K562 (cell line): Measurements from ENCODE around the gene UQCRHL. TPM values are rescaled to one million over a fixed set of nuclear protein-coding genes. Genes with fewer than 3 reads are reported as not detected.

Experiments
- CC2D1A ChIP-seq: fragments of 450-650 bp; IDR thresholded peaks from 2 replicates; pipeline ENCODE4 v1.6.1; 2017; ENCODE audit warnings: mild to moderate bottlenecking
- CTBP1 ChIP-seq: fragments of 450-650 bp; IDR thresholded peaks from 2 replicates; pipeline ENCODE4 v1.6.1; 2016; ENCODE audit warnings: borderline replicate concordance
- ILF3 ChIP-seq: fragments of 450-650 bp; IDR thresholded peaks from 2 replicates; pipeline ENCODE4 v1.6.1; 2018; ENCODE audit warnings: antibody characterized with exemption, mild to moderate bottlenecking, moderate library complexity, borderline replicate concordance
- KLF16 ChIP-seq: IDR thresholded peaks from 2 replicates; pipeline ENCODE4 v1.6.1; 2016; ENCODE audit warnings: antibody characterized with exemption
- MECOM ChIP-seq: fragments of 250-450 bp; sonication (Bioruptor Pico); IDR thresholded peaks from 2 replicates; pipeline ENCODE4 v1.8.0; 2022; ENCODE audit warnings: inconsistent platforms
- NEUROD1 ChIP-seq: fragments of 150-350 bp; IDR thresholded peaks from 2 replicates; pipeline ENCODE4 v1.6.1; 2014; ENCODE audit warnings: borderline replicate concordance, low read length, low read depth; ENCODE audit not compliant: partially characterized antibody
- PRMT5 ChIP-seq: sonication (generic); formaldehyde crosslinking; IDR thresholded peaks from 2 replicates; pipeline ENCODE4 v1.5.0; 2020; ENCODE audit warnings: missing genetic modification reagents
- PYGO2 ChIP-seq: fragments of 450-650 bp; IDR thresholded peaks from 2 replicates; pipeline ENCODE4 v1.6.1; 2016; ENCODE audit warnings: mild to moderate bottlenecking, missing genetic modification characterization, moderate library complexity, missing compliant biosample characterization
- RBFOX2 ChIP-seq: fragments of 200-400 bp; formaldehyde crosslinking; IDR thresholded peaks from 2 replicates; pipeline ENCODE4 v1.6.1; 2017; ENCODE audit warnings: low read depth, mild to moderate bottlenecking, low read length, moderate library complexity
- STAT5B ChIP-seq: fragments of 250-450 bp; sonication (Bioruptor Pico); IDR thresholded peaks from 2 replicates; pipeline ENCODE4 v1.8.0; 2021; ENCODE audit warnings: mild to moderate bottlenecking, inconsistent platforms
- TCFL5 ChIP-seq: fragments of 250-450 bp; sonication (Bioruptor Pico); conservative IDR thresholded peaks from 2 replicates; pipeline ENCODE4 v1.6.1; 2021; ENCODE audit warnings: mild to moderate bottlenecking, moderate library complexity, matching md5 sums
- TEAD2 ChIP-seq: fragments of 450-650 bp; IDR thresholded peaks from 2 replicates; pipeline ENCODE4 v1.6.1; 2016; ENCODE audit warnings: missing genetic modification characterization, control low read depth, missing compliant biosample characterization
- THAP12 ChIP-seq: fragments of 250-450 bp; sonication (Bioruptor Pico); IDR thresholded peaks from 2 replicates; pipeline ENCODE4 v1.9.0; 2021; ENCODE audit warnings: mild to moderate bottlenecking, inconsistent platforms
- WHSC1 ChIP-seq: IDR thresholded peaks from one replicate; pipeline ENCODE4 v1.6.1; 2012; ENCODE audit warnings: low read length, control low read depth, inconsistent platforms
- ZNF395 ChIP-seq: fragments of 200-800 bp; sonication (Bioruptor generic); IDR thresholded peaks from 2 replicates; pipeline ENCODE4 v1.6.1; 2017; ENCODE audit warnings: missing genetic modification characterization, missing compliant biosample characterization
- ZNF512 ChIP-seq: IDR thresholded peaks from 2 replicates; pipeline ENCODE4 v1.6.1; 2016; ENCODE audit warnings: missing genetic modification characterization, missing compliant biosample characterization
- ZNF586 ChIP-seq: fragments of 450-650 bp; formaldehyde crosslinking; conservative IDR thresholded peaks from 2 replicates; pipeline ENCODE4 v1.4.0; 2020; ENCODE audit warnings: mild to moderate bottlenecking, moderate library complexity
- polyA plus RNA-seq, 8 experiments: library from polyadenylated mRNA; depleted of rRNA in 4 of 8; stranded (reverse) in 5 of 8; unstranded in 3 of 8; fragments of >200 nt; fragmentation: Nextera tagmentation in 2 of 8; fragmentation: Illumina TruSeq in 1 of 8; extraction: Ambion mirVana in 2 of 8; extraction: Trizol in 1 of 8; gene quantifications; 2 replicates each; pipeline versions ENCODE4 v1.2.1 to v1.2.3, GENCODE V29; 2011 to 2014; ENCODE audit warnings: inconsistent platforms in 1 of 8, missing spikeins in 1 of 8
- total RNA-seq, 7 experiments: library from RNA; depleted of rRNA in 6 of 7; stranded (reverse); fragments of >200 nt in 6 of 7; fragmentation: Illumina TruSeq in 2 of 7; extraction: Trizol in 2 of 7; gene quantifications; 2 replicates each; pipeline versions ENCODE4 v1.2.1 to v1.2.3, GENCODE V29; 2011 to 2021; ENCODE audit warnings: low replicate concordance in 1 of 7
- TF ChIP-seq, protein P1 (sequence below): sonication (generic); formaldehyde crosslinking; IDR thresholded peaks from 2 replicates; pipeline ENCODE4 v1.5.0; 2020; ENCODE audit warnings: missing genetic modification reagents
- TF ChIP-seq, protein P2 (sequence below), 2 experiments: fragments of 450-650 bp in 1 of 2; sonication (generic) in 1 of 2; formaldehyde crosslinking; conservative IDR thresholded peaks; 2 replicates each; pipeline versions ENCODE4 v1.4.0 to v1.8.1; 2020 to 2022; ENCODE audit warnings: mild to moderate bottlenecking in 1 of 2, missing genetic modification reagents in 1 of 2

UQCRHL gene
- total and polyA plus RNA-seq, 9 of the 15 experiments (the other 6 are each of a cell fraction or from before 2014, with no cell fraction given): 5.1 to 41.3 (median 21.8) TPM

DNA sequence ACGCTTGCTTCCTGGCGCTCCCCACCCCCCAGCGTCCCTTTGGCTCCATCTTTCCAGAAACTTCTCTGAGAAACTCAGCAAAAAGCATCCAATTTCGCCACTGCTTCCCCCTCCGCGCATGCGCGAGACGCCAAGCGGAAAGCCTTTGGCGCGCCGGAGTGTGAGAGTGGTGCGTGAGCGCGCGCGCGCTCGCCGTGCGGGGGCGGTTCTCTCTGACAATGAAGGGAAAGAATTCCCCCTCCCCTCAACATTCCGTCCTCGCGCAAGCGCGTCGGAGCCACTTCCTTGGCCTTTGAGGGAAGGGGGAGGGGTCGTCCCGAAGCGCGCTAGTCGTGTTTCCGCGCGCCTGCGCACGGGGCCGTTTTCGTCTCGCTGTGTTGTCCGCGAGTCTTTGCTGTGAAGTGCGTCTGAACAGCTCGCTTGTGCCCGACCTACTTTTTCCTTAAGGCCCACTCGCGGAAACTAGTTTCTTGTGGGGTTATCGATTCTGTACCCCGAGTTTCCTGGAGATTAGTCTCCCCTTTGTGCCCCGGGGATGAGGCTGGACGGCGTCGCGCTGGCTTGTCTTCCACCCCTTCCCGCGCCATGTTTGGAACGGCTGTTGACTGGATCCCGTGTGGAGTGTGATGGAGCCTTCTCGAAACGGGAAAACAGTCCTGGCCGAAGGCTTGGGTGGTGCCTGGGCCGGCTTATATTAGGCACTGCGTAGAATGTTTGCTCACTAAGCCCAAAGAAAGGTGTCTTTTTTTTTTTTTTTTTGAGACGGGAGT is 28.5 kb upstream of the UQCRHL start (continued):
- no peak for TF ChIP-seq NEUROD1
- TF ChIP-seq CC2D1A: 0 out of 2 replicates have a peak, but pooled peaks have one; percentile 12
- TF ChIP-seq, protein P1, sequence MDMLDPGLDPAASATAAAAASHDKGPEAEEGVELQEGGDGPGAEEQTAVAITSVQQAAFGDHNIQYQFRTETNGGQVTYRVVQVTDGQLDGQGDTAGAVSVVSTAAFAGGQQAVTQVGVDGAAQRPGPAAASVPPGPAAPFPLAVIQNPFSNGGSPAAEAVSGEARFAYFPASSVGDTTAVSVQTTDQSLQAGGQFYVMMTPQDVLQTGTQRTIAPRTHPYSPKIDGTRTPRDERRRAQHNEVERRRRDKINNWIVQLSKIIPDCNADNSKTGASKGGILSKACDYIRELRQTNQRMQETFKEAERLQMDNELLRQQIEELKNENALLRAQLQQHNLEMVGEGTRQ (CRISPR knock-in tag): no peak
- no peak for TF ChIP-seq ZNF512 (tag)
- no peak for TF ChIP-seq WHSC1
- TF ChIP-seq ILF3: no peak
- peak; percentile 57; the same call in 1 of the 2 replicates for TF ChIP-seq THAP12
- TF ChIP-seq PRMT5 (CRISPR knock-in tag): no peak
- peak; percentile 83 for TF ChIP-seq RBFOX2
- peak; percentile 29; the same call in 1 of the 2 replicates for TF ChIP-seq PYGO2 (tag)
- TF ChIP-seq TCFL5 (CRISPR knock-in tag): no peak; the same call in 1 of the 2 replicates
- TF ChIP-seq TEAD2: peak; percentile 46; the same call in 1 of the 2 replicates
- no peak for TF ChIP-seq STAT5B (CRISPR knock-in tag)
- TF ChIP-seq KLF16: peak; percentile 29; the same call in 1 of the 2 replicates
- TF ChIP-seq CTBP1: peak; percentile 97
- TF ChIP-seq ZNF395 (CRISPR knock-in tag): peak; percentile 73
- TF ChIP-seq ZNF586 (CRISPR knock-in tag): no peak
- TF ChIP-seq MECOM (CRISPR knock-in tag): no peak
- TF ChIP-seq, protein P2, sequence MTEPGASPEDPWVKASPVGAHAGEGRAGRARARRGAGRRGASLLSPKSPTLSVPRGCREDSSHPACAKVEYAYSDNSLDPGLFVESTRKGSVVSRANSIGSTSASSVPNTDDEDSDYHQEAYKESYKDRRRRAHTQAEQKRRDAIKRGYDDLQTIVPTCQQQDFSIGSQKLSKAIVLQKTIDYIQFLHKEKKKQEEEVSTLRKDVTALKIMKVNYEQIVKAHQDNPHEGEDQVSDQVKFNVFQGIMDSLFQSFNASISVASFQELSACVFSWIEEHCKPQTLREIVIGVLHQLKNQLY (CRISPR knock-in tag; conservative IDR thresholded peaks at IDR 0.05): 0 out of 4 replicates have a peak, but pooled peaks of 1 of the 2 experiments have one; percentile 63
